HEK293 (cell line): ENCODE data around the gene FOXP4.

ENCODE experiments used
- CTCF ChIA-PET: fragments of 350-600 bp; formaldehyde crosslinking; extraction: SDS; loops from one replicate; lab custom pipeline; 2021; ENCODE audit warnings: antibody characterized with exemption; lab: Yijun Ruan, JAX
- POLR2A ChIA-PET: fragments of 300-600 bp; formaldehyde crosslinking; extraction: SDS; loops from one replicate; lab custom pipeline; 2020; ENCODE audit warnings: antibody characterized with exemption, inconsistent platforms; lab: Yijun Ruan, JAX
- H3K27ac ChIP-seq: fragments of 200-500 bp; sonication (Bioruptor generic); 2 replicates; pipeline ENCODE4 v1.5.1; 2014; ENCODE audit warnings: low read depth, low read length, control low read depth, inconsistent platforms; ENCODE audit errors: extremely low read depth
- H3K36me3 ChIP-seq, 2 experiments: fragments of 200-500 bp in 1 of 2; sonication (Bioruptor generic) in 1 of 2; 1 replicate in 1 of 2; 2 replicates in 1 of 2; pipeline ENCODE4 v1.5.1; 2014 to 2017; ENCODE audit warnings: inconsistent platforms in 2 of 2, low read length in 2 of 2; ENCODE audit not compliant: control insufficient read depth in 2 of 2, insufficient read depth in 1 of 2
- H3K4me1 ChIP-seq: fragments of 200-500 bp; sonication (Bioruptor generic); 2 replicates; pipeline ENCODE4 v1.5.1; 2014; ENCODE audit warnings: mild to moderate bottlenecking, low read length, inconsistent platforms; ENCODE audit not compliant: control insufficient read depth, insufficient read depth
- H3K4me3 ChIP-seq: 2 replicates; pipeline ENCODE4 v1.5.1; 2011; ENCODE audit warnings: low read depth, mild to moderate bottlenecking, control low read depth, low read length, moderate library complexity
- H3K9me3 ChIP-seq: fragments of 200-500 bp; sonication (Bioruptor generic); 2 replicates; pipeline ENCODE4 v1.5.1; 2014; ENCODE audit warnings: low read depth, low read length, inconsistent platforms; ENCODE audit not compliant: control insufficient read depth, insufficient read depth
- GLIS2 ChIP-seq: fragments of 450-650 bp; formaldehyde crosslinking; IDR thresholded peaks from 2 replicates; pipeline ENCODE4 v1.5.1; 2016; ENCODE audit warnings: missing biosample characterization, missing genetic modification characterization
- HOXD13 ChIP-seq: sonication (generic); formaldehyde crosslinking; IDR thresholded peaks from 2 replicates; pipeline ENCODE4 v1.8.0; 2022; ENCODE audit warnings: missing genetic modification reagents, borderline replicate concordance
- KLF1 ChIP-seq: fragments of 450-650 bp; formaldehyde crosslinking; IDR thresholded peaks from 2 replicates; pipeline ENCODE4 v1.5.1; 2016; ENCODE audit warnings: missing biosample characterization, missing genetic modification characterization
- KLF16 ChIP-seq: fragments of 450-650 bp; formaldehyde crosslinking; IDR thresholded peaks from 2 replicates; pipeline ENCODE4 v1.5.1; 2017; ENCODE audit warnings: missing biosample characterization, missing genetic modification characterization
- SCRT2 ChIP-seq: fragments of 450-650 bp; formaldehyde crosslinking; IDR thresholded peaks from 2 replicates; pipeline ENCODE4 v1.5.1; 2016; ENCODE audit warnings: missing biosample characterization, missing genetic modification characterization
- SP2 ChIP-seq: fragments of 450-650 bp; formaldehyde crosslinking; IDR thresholded peaks from 2 replicates; pipeline ENCODE4 v1.5.1; 2016; ENCODE audit warnings: missing biosample characterization, missing genetic modification characterization
- YY2 ChIP-seq: fragments of 450-650 bp; formaldehyde crosslinking; IDR thresholded peaks from 2 replicates; pipeline ENCODE4 v1.5.1; 2016; ENCODE audit warnings: missing biosample characterization, missing genetic modification characterization
- ZBTB20 ChIP-seq: fragments of 450-650 bp; formaldehyde crosslinking; IDR thresholded peaks from 2 replicates; pipeline ENCODE4 v1.5.1; 2016; ENCODE audit warnings: missing biosample characterization, missing genetic modification characterization
- ZBTB7A ChIP-seq: fragments of 450-650 bp; formaldehyde crosslinking; IDR thresholded peaks from 2 replicates; pipeline ENCODE4 v1.5.1; 2016; ENCODE audit warnings: low read depth, missing biosample characterization, missing genetic modification characterization
- ZNF146 ChIP-seq: fragments of 450-650 bp; formaldehyde crosslinking; IDR thresholded peaks from 2 replicates; pipeline ENCODE4 v1.5.1; 2016; ENCODE audit warnings: missing biosample characterization, missing genetic modification characterization
- ZNF174 ChIP-seq: fragments of 450-650 bp; formaldehyde crosslinking; IDR thresholded peaks from 2 replicates; pipeline ENCODE4 v1.5.0; 2017; ENCODE audit warnings: missing biosample characterization, mild to moderate bottlenecking, missing genetic modification characterization
- ZNF37A ChIP-seq: fragments of 450-650 bp; IDR thresholded peaks from 2 replicates; pipeline ENCODE4 v1.5.1; 2018; ENCODE audit warnings: missing biosample characterization, missing genetic modification characterization
- ZNF544 ChIP-seq: fragments of 450-650 bp; formaldehyde crosslinking; IDR thresholded peaks from 2 replicates; pipeline ENCODE4 v1.5.0; 2017; ENCODE audit warnings: missing biosample characterization, missing genetic modification characterization
- ZNF654 ChIP-seq: fragments of 450-650 bp; formaldehyde crosslinking; IDR thresholded peaks from 2 replicates; pipeline ENCODE4 v1.5.1; 2016; ENCODE audit warnings: low read depth, missing biosample characterization, missing genetic modification characterization
- ZNF660 ChIP-seq: fragments of 450-650 bp; IDR thresholded peaks from 2 replicates; pipeline ENCODE4 v1.5.1; 2018; ENCODE audit warnings: missing biosample characterization, mild to moderate bottlenecking, missing genetic modification characterization
- ZNF830 ChIP-seq: fragments of 450-650 bp; IDR thresholded peaks from 2 replicates; pipeline ENCODE4 v1.5.0; 2018; ENCODE audit warnings: missing biosample characterization, missing genetic modification characterization, low read depth, mild to moderate bottlenecking, moderate library complexity
- TF ChIP-seq, protein P1 (sequence below): fragments of 450-650 bp; formaldehyde crosslinking; IDR thresholded peaks from 2 replicates; pipeline ENCODE4 v1.5.1; 2017; ENCODE audit warnings: missing biosample characterization, missing genetic modification characterization
- TF ChIP-seq, protein P2 (sequence below): fragments of 450-650 bp; formaldehyde crosslinking; IDR thresholded peaks from 2 replicates; pipeline ENCODE4 v1.5.1; 2016; ENCODE audit warnings: missing biosample characterization, missing genetic modification characterization
- TF ChIP-seq, protein P3 (sequence below): fragments of 450-650 bp; formaldehyde crosslinking; IDR thresholded peaks from 2 replicates; pipeline ENCODE4 v1.5.1; 2016; ENCODE audit warnings: missing biosample characterization, missing genetic modification characterization, low read depth

FOXP4 gene

DNA sequence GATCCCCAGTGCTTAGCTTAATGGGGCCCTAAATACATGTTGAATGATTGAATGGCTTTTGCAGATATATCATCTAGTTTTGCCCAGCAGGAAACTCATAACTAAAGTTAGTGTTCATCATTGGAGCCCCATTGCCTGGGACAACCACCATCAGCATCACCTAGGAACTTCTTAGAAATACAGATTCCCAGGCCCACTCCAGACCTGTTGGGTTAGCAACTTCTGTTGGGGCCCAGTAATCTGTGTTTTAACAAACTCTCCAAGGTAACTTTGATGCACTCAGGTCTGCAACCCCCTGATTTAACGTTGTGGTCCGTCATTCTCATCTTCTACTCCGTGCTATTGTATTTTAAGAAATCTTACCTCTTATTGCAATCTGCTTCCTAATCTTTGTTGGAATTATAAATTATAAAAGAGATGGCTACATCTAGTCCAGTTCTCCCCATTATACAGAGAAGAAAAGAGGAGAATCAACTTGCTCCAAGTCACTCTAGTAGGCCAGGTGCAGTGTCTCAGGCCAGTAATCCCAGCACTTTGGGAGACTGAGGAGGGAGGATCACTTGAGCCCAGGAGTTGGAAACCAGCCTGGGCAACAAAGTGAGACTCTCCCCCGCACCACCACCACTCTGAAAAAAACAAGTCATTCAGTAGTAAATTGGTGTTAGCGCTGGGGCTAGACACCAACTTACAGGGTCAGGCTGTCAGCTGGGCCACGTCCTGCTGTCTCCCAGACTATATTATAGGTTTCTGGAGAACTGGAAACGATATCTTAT is 13.7 kb downstream of the FOXP4 start (continued):
- TF ChIP-seq, protein P1, sequence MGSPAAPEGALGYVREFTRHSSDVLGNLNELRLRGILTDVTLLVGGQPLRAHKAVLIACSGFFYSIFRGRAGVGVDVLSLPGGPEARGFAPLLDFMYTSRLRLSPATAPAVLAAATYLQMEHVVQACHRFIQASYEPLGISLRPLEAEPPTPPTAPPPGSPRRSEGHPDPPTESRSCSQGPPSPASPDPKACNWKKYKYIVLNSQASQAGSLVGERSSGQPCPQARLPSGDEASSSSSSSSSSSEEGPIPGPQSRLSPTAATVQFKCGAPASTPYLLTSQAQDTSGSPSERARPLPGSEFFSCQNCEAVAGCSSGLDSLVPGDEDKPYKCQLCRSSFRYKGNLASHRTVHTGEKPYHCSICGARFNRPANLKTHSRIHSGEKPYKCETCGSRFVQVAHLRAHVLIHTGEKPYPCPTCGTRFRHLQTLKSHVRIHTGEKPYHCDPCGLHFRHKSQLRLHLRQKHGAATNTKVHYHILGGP, result no peak
- TF ChIP-seq, protein P2, sequence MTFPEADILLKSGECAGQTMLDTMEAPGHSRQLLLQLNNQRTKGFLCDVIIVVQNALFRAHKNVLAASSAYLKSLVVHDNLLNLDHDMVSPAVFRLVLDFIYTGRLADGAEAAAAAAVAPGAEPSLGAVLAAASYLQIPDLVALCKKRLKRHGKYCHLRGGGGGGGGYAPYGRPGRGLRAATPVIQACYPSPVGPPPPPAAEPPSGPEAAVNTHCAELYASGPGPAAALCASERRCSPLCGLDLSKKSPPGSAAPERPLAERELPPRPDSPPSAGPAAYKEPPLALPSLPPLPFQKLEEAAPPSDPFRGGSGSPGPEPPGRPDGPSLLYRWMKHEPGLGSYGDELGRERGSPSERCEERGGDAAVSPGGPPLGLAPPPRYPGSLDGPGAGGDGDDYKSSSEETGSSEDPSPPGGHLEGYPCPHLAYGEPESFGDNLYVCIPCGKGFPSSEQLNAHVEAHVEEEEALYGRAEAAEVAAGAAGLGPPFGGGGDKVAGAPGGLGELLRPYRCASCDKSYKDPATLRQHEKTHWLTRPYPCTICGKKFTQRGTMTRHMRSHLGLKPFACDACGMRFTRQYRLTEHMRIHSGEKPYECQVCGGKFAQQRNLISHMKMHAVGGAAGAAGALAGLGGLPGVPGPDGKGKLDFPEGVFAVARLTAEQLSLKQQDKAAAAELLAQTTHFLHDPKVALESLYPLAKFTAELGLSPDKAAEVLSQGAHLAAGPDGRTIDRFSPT (tag by site-specific recombination), result no peak
- peak; percentile 68 for TF ChIP-seq ZBTB20 (tag by site-specific recombination)
- TF ChIP-seq KLF1, result no peak

DNA sequence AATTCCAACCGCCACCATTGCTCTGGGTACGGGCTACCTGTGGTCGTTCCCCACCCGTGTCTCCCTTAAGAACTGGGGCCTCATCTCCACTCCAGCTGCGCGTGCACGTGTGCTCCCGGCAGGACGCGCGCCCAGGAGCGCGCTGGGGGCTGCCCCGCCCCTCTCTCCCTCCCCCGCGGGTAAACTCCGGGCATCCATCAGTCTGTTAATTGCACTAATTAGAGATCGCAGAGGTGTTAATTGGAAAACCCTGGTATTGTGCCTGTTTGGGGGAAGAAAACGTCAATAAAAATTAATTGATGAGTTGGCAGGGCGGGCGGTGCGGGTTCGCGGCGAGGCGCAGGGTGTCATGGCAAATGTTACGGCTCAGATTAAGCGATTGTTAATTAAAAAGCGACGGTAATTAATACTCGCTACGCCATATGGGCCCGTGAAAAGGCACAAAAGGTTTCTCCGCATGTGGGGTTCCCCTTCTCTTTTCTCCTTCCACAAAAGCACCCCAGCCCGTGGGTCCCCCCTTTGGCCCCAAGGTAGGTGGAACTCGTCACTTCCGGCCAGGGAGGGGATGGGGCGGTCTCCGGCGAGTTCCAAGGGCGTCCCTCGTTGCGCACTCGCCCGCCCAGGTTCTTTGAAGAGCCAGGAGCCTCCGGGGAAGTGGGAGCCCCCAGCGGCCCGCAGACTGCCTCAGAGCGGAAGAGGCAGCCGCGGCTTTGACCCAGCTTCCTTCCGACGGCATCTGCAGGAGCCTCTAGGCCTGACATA is 14.4 kb downstream of the FOXP4 start:
- CTCF ChIA-PET, result interaction anchor here (0.6 kb wide), 1 partner anchor 241 kb away, joined by 5 read pairs; no protein-coding TSS in a partner anchor
- 0 out of 2 replicates have a peak, but pooled peaks cover 2% of the 10 kb centered on the region for H3K4me1 ChIP-seq
- POLR2A ChIA-PET, result no interaction called here
- no peak overlapping the region for H3K27ac ChIP-seq
- peaks cover 0 to 10% of the 10 kb centered on the region in 2 experiments; a peak in 2 of 3 replicates for H3K36me3 ChIP-seq
- H3K4me3 ChIP-seq, result no peak overlapping the region
- TF ChIP-seq HOXD13 (CRISPR knock-in tag), result no peak
- TF ChIP-seq, protein P3, sequence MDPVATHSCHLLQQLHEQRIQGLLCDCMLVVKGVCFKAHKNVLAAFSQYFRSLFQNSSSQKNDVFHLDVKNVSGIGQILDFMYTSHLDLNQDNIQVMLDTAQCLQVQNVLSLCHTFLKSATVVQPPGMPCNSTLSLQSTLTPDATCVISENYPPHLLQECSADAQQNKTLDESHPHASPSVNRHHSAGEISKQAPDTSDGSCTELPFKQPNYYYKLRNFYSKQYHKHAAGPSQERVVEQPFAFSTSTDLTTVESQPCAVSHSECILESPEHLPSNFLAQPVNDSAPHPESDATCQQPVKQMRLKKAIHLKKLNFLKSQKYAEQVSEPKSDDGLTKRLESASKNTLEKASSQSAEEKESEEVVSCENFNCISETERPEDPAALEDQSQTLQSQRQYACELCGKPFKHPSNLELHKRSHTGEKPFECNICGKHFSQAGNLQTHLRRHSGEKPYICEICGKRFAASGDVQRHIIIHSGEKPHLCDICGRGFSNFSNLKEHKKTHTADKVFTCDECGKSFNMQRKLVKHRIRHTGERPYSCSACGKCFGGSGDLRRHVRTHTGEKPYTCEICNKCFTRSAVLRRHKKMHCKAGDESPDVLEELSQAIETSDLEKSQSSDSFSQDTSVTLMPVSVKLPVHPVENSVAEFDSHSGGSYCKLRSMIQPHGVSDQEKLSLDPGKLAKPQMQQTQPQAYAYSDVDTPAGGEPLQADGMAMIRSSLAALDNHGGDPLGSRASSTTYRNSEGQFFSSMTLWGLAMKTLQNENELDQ (tag by site-specific recombination), result no peak
- TF ChIP-seq ZNF654, result no peak
- TF ChIP-seq ZNF174 (tag by site-specific recombination), result no peak
- no peak for TF ChIP-seq ZNF830 (tag by site-specific recombination)
- no peak for TF ChIP-seq GLIS2 (tag by site-specific recombination)
- no peak for TF ChIP-seq ZBTB7A (tag by site-specific recombination)
- no peak for TF ChIP-seq ZNF660 (tag by site-specific recombination)
- no peak for TF ChIP-seq YY2
- no peak for TF ChIP-seq ZNF544 (tag by site-specific recombination)
- no peak for TF ChIP-seq ZNF37A (tag by site-specific recombination)
- no peak for TF ChIP-seq ZNF146 (tag by site-specific recombination)
- no peak for TF ChIP-seq KLF16 (tag by site-specific recombination)
- no peaks in the 10 kb centered on the region for H3K9me3 ChIP-seq

DNA sequence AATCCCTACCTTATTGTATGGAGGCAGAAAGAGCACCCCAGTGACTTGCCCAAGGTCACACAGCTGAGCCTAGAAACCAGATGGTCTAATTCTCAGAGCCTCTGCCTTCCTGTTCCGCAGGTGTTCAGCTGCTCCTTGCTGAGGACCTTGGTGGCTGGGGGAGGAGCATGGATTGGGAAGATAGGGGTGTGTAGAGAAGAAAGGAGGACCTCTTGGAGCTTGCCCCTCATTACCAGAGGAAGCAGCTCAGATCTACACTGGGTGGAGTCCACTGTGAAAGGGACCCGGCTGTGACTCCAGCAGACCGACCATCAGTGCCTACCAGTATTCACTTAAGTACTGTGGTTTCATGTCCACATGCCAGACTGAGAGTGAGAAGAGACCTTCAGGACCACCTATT is 15.2 kb downstream of the FOXP4 start:
- no peak for TF ChIP-seq SP2 (tag by site-specific recombination)
- TF ChIP-seq SCRT2, result 0 out of 2 replicates have a peak, but pooled peaks have one; percentile 18
- TF ChIP-seq, all 188 proteins: peak for 1
- H3K4me3 ChIP-seq, result no peak overlapping the region
- 0 out of 2 replicates have a peak, but pooled peaks cover 2% of the 10 kb centered on the region for H3K4me1 ChIP-seq
- POLR2A ChIA-PET, result no interaction called here
- no peak overlapping the region for H3K27ac ChIP-seq
- CTCF ChIA-PET, result no interaction called here
- peaks cover 0 to 18% of the 10 kb centered on the region in 2 experiments for H3K36me3 ChIP-seq
- no peaks in the 10 kb centered on the region for H3K9me3 ChIP-seq
